Adipose tissue (tissue), 3 donors: ENCODE data around the gene REXO5. TPM values are rescaled to one million over a fixed set of nuclear protein-coding genes. Genes with fewer than 3 reads are reported as not detected.

Source experiments
- H3K27ac ChIP-seq: one replicate; pipeline ENCODE4 v1.5.1; 2013; ENCODE audit warnings: low read depth, low read length
- WGBS, 3 donors: extraction: QIAGEN DNeasy Blood & Tissue Kit; methylation state at CpG; one replicate each; pipeline ENCODE4 v1.1.7; 2013; 5-methylcytosine and 5-hydroxymethylcytosine counted together
- polyA plus RNA-seq, 3 donors: library from polyadenylated mRNA; stranded (reverse); fragments of 200-250 nt; gene quantifications; one replicate each; pipeline ENCODE4 v1.2.3, GENCODE V29; 2013
- donor health status: healthy with polysubstance abuse.
- donor health status: Bipolar disorder and iron deficiency.
- donor health status: healthy.

The REXO5 gene
- polyA plus RNA-seq, 3 donors: 1.3 to 3.1 (median 2.4) TPM

- no peak overlapping the region for H3K27ac ChIP-seq
- WGBS, 3 donors: 70 to 80% (median 76%) methylated on average over 6 of the region's 6 CpGs
Measured at GRCh38 chr16:20865420-20866131, 59.2 kb downstream of the REXO5 start.

- 65 to 69% (median 68%) methylated on average over 6 of the region's 6 CpGs for WGBS, 3 donors
- no peak overlapping the region for H3K27ac ChIP-seq
Measured at GRCh38 chr16:20866145-20866772, 59.9 kb downstream of the REXO5 start.

DNA sequence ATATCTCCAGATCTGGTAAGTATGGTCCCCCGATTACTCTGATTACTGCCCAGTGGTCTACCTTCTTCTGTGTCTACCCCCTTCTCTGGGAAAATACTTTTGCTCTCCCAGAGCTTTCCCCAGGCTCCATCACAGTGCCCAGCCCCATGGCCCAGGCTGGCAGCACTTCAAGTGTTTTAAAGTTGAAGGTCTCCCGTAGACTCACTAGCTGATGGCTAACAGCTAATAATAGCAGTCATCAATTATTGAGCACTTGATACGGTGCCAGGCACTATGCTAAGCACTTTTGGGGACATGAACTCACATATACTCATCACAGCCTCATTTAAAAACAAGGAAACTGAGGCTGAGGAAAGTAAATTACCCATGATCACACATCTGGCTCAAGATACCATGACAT lies 60.5 kb downstream of the REXO5 start:
- H3K27ac ChIP-seq: no peak overlapping the region
- WGBS, 3 donors: 49 to 73% (median 67%) methylated on average over 3 of the region's 3 CpGs

GRCh38 chr16:20867585-20867984 lies 61.3 kb downstream of the REXO5 start:
- 78 to 87% (median 84%) methylated on average over 2 of the region's 2 CpGs for WGBS, 3 donors
- H3K27ac ChIP-seq: no peak overlapping the region

- WGBS, 3 donors: 9 to 28% (median 15%) methylated on average over 3 of the region's 3 CpGs
- H3K27ac ChIP-seq: no peak overlapping the region
Measured at GRCh38 chr16:20868890-20869289, 62.6 kb downstream of the REXO5 start.

GRCh38 chr16:20870122-20870820 lies 63.9 kb downstream of the REXO5 start:
- no peak overlapping the region for H3K27ac ChIP-seq
- WGBS, 3 donors: 47 to 77% (median 51%) methylated on average over 2 of the region's 2 CpGs

DNA sequence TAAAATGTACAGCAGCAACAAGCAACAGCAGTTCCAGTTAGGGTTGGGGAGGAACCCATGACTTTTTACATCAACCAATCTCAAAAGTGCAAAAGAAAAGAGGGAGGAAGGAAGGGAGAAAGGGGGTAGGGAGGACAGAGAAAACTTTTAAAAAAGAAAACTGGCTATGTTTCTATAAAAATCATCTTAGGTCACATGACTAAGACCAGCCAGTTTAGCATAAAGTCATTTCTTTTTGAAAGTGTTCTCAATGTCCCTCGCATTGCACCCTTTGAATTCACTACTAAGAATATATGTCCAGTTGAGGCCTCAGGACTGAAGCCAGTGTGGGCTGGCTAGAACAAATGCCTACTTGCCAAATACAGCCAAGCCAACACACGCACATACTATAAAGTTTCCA lies 64.9 kb downstream of the REXO5 start:
- 31 to 75% (median 38%) methylated on average over 2 of the region's 2 CpGs for WGBS, 3 donors

GRCh38 chr16:20871941-20872815 lies 65.9 kb downstream of the REXO5 start:
- no peak overlapping the region for H3K27ac ChIP-seq
- 61 to 69% (median 65%) methylated on average over 9 of the region's 9 CpGs for WGBS, 3 donors

More for the DNA sequence above, 64.9 kb downstream of the REXO5 start:
- no peak overlapping the region for H3K27ac ChIP-seq

GRCh38 chr16:20873331-20873730 lies 67.0 kb downstream of the REXO5 start:
- H3K27ac ChIP-seq: no peak overlapping the region
- 84 to 88% (median 88%) methylated on average over 3 of the region's 3 CpGs for WGBS, 3 donors

- H3K27ac ChIP-seq: no peak overlapping the region
- 80 to 89% (median 84%) methylated on average over 4 of the region's 4 CpGs for WGBS, 3 donors
Measured at GRCh38 chr16:20874088-20874581, 67.8 kb downstream of the REXO5 start.

DNA sequence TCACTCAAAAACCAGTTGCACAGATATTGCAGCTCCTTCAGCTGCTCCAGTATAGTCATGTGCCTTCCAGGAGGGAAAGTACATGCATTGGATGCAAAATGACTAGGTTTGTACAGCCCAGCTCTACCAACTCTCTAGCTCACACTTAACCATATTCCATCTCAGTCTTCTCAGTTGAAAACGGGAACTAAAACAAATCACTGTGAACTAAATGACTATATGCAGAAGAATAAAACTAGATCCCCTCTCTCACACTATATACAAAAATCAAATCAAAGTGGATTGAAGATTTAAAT lies 69.0 kb downstream of the REXO5 start:
- no peak overlapping the region for H3K27ac ChIP-seq
- WGBS, 3 donors: 75 to 93% (median 80%) methylated on average over 1 of the region's 1 CpG

DNA sequence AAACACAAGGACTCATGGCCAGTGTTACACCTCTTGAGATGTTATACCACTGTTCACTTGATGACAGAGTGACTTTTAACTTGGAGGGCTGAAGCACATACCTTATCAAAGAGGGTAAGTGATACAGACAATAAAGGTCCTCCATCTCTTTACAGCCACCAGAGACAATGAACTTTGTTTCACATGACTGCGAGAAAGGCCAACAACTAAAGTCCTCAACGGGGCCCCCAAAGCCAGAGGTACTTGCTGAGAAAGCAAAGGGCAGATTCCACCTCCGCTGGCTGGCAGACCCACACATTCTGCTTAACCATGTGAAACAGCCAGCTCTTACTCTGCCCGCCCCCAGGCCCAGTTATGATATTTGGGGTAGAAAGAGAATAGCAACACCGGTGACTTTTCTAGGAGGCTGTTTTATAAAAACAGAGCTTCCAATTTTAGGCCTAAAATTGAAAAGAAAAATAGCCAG lies 72.4 kb downstream of the REXO5 start:
- 76 to 85% (median 78%) methylated on average over 5 of the region's 5 CpGs for WGBS, 3 donors
- H3K27ac ChIP-seq: no peak overlapping the region

GRCh38 chr16:20879175-20880040 lies 73.1 kb downstream of the REXO5 start:
- WGBS, 3 donors: 36 to 53% (median 49%) methylated on average over 7 of the region's 7 CpGs

DNA sequence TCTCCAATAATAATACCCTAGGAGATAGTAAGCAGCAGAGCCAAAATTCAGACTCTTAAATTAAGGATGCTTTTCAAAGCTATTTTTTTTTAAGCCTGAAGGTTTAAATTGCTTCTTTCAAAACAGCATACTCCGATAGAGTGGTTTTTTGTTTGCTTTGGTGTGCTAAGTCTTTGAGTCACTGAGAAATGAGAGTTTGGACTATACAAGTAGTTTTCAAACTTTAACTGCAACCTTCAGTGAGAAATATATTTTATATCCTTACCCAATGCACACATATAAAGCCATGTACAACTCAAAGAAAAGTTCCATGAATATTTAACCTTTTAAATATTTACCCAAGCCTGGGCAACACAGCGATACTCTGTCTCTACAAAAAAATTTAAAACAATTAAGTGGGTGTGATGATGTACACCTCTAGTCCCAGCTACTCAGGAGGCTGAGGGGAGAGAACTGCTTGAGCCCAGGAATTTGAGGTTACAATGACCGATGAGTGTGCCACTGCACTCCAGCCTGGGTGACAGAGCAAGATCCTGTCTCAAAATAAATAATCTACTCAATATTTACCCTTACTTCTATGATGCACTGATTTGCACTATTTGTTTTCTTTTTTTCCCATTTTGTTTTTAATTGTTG lies 74.7 kb downstream of the REXO5 start:
- WGBS, 3 donors: 27 to 81% (median 66%) methylated on average over 3 of the region's 3 CpGs
- H3K27ac ChIP-seq: no peak overlapping the region

More at GRCh38 chr16:20879175-20880040, 73.1 kb downstream of the REXO5 start:
- H3K27ac ChIP-seq: no peak overlapping the region

GRCh38 chr16:20881503-20881878 lies 75.2 kb downstream of the REXO5 start:
- 60 to 77% (median 69%) methylated on average over 6 of the region's 6 CpGs for WGBS, 3 donors
- no peak overlapping the region for H3K27ac ChIP-seq

GRCh38 chr16:20883554-20884239 lies 77.4 kb downstream of the REXO5 start:
- 54 to 58% (median 55%) methylated on average over 5 of the region's 5 CpGs for WGBS, 3 donors
- H3K27ac ChIP-seq: no peak overlapping the region

- peak overlapping the region; percentile 51 for H3K27ac ChIP-seq
- WGBS, 3 donors: 35 to 51% (median 51%) methylated on average over 1 of the region's 1 CpG
Measured at GRCh38 chr16:20884240-20884556, 77.9 kb downstream of the REXO5 start.
